GM12874 (cell line): ENCODE results near the gene ENTPD8.

Experiments used
- TF ChIP-seq, protein P1 (sequence below): IDR thresholded peaks from 2 replicates; pipeline ENCODE4 v1.5.1; 2011; ENCODE audit warnings: low read depth, mild to moderate bottlenecking, control low read depth, low read length, moderate library complexity; ENCODE audit not compliant: insufficient read depth

ENTPD8 gene

GRCh38 chr9:137441289-137441934 lies at the start of gene ENTPD8:
ENTPD8 (minus strand) TSS chr9:137441357; CDS start chr9:137438285, 3,072 bp downstream.
- TF ChIP-seq, protein P1, sequence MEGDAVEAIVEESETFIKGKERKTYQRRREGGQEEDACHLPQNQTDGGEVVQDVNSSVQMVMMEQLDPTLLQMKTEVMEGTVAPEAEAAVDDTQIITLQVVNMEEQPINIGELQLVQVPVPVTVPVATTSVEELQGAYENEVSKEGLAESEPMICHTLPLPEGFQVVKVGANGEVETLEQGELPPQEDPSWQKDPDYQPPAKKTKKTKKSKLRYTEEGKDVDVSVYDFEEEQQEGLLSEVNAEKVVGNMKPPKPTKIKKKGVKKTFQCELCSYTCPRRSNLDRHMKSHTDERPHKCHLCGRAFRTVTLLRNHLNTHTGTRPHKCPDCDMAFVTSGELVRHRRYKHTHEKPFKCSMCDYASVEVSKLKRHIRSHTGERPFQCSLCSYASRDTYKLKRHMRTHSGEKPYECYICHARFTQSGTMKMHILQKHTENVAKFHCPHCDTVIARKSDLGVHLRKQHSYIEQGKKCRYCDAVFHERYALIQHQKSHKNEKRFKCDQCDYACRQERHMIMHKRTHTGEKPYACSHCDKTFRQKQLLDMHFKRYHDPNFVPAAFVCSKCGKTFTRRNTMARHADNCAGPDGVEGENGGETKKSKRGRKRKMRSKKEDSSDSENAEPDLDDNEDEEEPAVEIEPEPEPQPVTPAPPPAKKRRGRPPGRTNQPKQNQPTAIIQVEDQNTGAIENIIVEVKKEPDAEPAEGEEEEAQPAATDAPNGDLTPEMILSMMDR = no peak

DNA sequence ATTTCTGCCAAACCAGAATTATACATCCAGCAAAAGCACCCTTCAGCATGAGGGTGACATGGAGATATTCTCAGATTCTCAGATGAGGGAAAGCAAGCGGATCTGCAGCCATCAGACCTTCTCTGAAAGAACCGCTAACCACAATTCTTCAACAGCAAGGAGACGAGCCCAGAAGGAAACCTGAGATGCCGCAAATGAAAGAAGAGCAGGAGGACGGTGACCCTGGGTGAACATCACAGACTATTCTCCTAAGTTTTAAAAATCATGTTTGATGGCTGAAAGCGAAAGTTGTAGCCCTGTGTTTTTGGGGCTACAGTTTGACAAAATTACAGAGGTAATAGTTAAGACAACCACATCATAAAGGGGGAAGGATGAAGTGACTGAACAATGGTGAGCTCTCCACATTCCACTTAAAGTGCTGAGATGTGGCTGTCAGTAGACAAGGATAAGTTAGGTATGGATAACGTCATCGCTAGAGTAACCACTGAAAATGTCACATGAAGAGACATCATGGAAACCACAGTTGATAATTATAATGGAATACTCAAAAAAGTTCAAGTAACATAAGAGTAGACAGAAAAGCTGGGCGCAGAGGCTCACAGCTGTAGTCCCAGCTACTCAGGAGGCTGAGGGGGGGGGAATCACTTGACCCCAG lies 49.5 kb upstream of the ENTPD8 start:
- TF ChIP-seq, protein P1 = no peak

- TF ChIP-seq, protein P1 = no peak
Observed at GRCh38 chr9:137488906-137489305, 47.7 kb upstream of the ENTPD8 start.

DNA sequence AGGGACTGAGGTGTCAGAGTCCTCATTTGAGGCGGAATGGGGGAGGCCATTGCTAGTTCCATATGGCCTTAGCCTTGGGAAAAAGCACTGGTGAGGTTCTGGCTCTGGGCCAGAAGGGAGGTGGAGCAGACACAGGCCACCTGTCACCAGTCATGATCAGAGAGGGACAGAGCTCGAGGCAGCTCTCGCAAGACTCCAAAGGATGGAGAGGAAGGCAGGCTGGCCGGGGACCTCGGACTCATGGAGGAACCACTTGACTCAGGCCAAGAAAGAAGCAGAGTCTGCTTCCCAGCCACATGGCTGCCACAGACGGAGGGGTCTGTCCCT lies 47.1 kb upstream of the ENTPD8 start:
- TF ChIP-seq, protein P1 = no peak

- TF ChIP-seq, protein P1 = no peak
Observed at GRCh38 chr9:137487454-137488326, 46.5 kb upstream of the ENTPD8 start.

DNA sequence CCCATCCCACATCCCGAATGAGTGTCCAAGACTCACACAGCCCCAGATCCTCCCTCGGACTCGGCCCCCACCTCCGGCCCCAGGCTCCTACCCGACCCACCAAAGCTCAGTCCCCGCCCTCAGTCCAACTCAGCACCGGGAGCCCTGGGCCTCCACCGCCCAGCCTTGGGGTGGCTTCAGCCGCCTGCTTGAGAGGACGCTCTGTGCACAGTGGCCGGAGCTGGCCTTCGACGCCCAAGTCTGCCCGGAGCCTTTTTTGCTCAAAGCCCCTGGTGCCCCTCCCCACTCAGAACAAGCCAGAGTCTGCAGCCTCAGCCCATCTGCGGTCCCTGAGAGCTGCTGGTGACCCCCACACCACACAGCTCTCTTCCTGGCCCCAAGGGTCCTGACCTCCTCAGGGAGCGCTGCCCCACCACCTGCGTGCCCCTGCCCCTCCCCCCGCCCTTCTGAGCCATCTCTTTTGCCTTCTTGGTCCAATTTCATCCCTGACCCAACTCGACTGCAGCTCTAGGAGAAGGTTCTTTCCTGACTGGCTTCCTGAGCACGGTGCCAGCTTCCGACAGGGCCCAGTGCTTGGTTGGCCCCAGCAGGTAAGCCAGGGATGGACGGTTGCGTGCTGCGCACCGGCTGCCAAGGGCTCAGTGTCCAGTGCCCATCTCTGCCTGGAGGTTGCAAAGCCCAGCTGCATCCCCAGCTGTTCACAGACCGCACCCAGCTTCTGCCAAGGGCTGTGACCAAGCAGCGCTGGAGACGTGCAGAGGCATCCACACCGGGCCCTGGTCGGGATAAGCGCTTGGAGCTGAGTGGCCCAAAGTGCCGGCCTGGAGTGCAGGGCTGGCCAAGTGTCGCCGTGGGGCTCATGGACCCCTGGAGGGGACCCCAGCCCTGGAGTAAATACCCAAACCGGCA lies 45.6 kb upstream of the ENTPD8 start:
- TF ChIP-seq, protein P1 = no peak
